ENCODE results near the gene LHX4.

The LHX4 gene

GRCh38 chr1:180277476-180278193 lies 47.6 kb downstream of the LHX4 start:
- in situ Hi-C loops (cut with HindIII; ENCODE audit: low pct_ligation_motif_present, low pct_unique_long_range_greater_than_20kb, low sequenced_read_pairs) = no loop called here

GRCh38 chr1:180278194-180278515 lies 48.1 kb downstream of the LHX4 start:
- in situ Hi-C loops (cut with HindIII; ENCODE audit: low pct_ligation_motif_present, low pct_unique_long_range_greater_than_20kb, low sequenced_read_pairs) = no loop called here
- no peak for DNase-seq

More at GRCh38 chr1:180277476-180278193, 47.6 kb downstream of the LHX4 start:
- DNase-seq = no peak

GRCh38 chr1:180278596-180279395 lies 48.7 kb downstream of the LHX4 start:
- in situ Hi-C loops (cut with HindIII; ENCODE audit: low pct_ligation_motif_present, low pct_unique_long_range_greater_than_20kb, low sequenced_read_pairs) = no loop called here

GRCh38 chr1:180279651-180280050 lies 49.6 kb downstream of the LHX4 start:
- in situ Hi-C loops (cut with HindIII; ENCODE audit: low pct_ligation_motif_present, low pct_unique_long_range_greater_than_20kb, low sequenced_read_pairs) = no loop called here
- DNase-seq = no peak

More at GRCh38 chr1:180278596-180279395, 48.7 kb downstream of the LHX4 start:
- no peak for DNase-seq

GRCh38 chr1:180280617-180281016 lies 50.6 kb downstream of the LHX4 start:
- DNase-seq = no peak
- in situ Hi-C loops (cut with HindIII; ENCODE audit: low pct_ligation_motif_present, low pct_unique_long_range_greater_than_20kb, low sequenced_read_pairs) = no loop called here

GRCh38 chr1:180281490-180281889 lies 51.4 kb downstream of the LHX4 start:
- in situ Hi-C loops (cut with HindIII; ENCODE audit: low pct_ligation_motif_present, low pct_unique_long_range_greater_than_20kb, low sequenced_read_pairs) = no loop called here
- no peak for DNase-seq

GRCh38 chr1:180282401-180283044 lies 52.5 kb downstream of the LHX4 start:
- in situ Hi-C loops (cut with HindIII; ENCODE audit: low pct_ligation_motif_present, low pct_unique_long_range_greater_than_20kb, low sequenced_read_pairs) = no loop called here
- DNase-seq = no peak

GRCh38 chr1:180283098-180283497 lies 53.0 kb downstream of the LHX4 start:
- no peak for DNase-seq
- in situ Hi-C loops (cut with HindIII; ENCODE audit: low pct_ligation_motif_present, low pct_unique_long_range_greater_than_20kb, low sequenced_read_pairs) = no loop called here

GRCh38 chr1:180286417-180286816 lies 56.4 kb downstream of the LHX4 start:
- DNase-seq = no peak
- in situ Hi-C loops (cut with HindIII; ENCODE audit: low pct_ligation_motif_present, low pct_unique_long_range_greater_than_20kb, low sequenced_read_pairs) = no loop called here

- no peak for DNase-seq
- in situ Hi-C loops (cut with HindIII; ENCODE audit: low pct_ligation_motif_present, low pct_unique_long_range_greater_than_20kb, low sequenced_read_pairs) = no loop called here
Measured at GRCh38 chr1:180287988-180288705, 58.1 kb downstream of the LHX4 start.

GRCh38 chr1:180288940-180289339 lies 58.9 kb downstream of the LHX4 start:
- in situ Hi-C loops (cut with HindIII; ENCODE audit: low pct_ligation_motif_present, low pct_unique_long_range_greater_than_20kb, low sequenced_read_pairs) = no loop called here
- no peak for DNase-seq

- in situ Hi-C loops (cut with HindIII; ENCODE audit: low pct_ligation_motif_present, low pct_unique_long_range_greater_than_20kb, low sequenced_read_pairs) = no loop called here
- no peak for DNase-seq
Measured at GRCh38 chr1:180290265-180291001, 60.4 kb downstream of the LHX4 start.

GRCh38 chr1:180291004-180291403 lies 60.9 kb downstream of the LHX4 start:
- in situ Hi-C loops (cut with HindIII; ENCODE audit: low pct_ligation_motif_present, low pct_unique_long_range_greater_than_20kb, low sequenced_read_pairs) = no loop called here
- DNase-seq = peak; percentile 35

GRCh38 chr1:180294711-180295110 lies 64.6 kb downstream of the LHX4 start:
- in situ Hi-C loops (cut with HindIII; ENCODE audit: low pct_ligation_motif_present, low pct_unique_long_range_greater_than_20kb, low sequenced_read_pairs) = no loop called here
- no peak for DNase-seq

GRCh38 chr1:180295999-180296398 lies 65.9 kb downstream of the LHX4 start:
- no peak for DNase-seq
- in situ Hi-C loops (cut with HindIII; ENCODE audit: low pct_ligation_motif_present, low pct_unique_long_range_greater_than_20kb, low sequenced_read_pairs) = no loop called here

GRCh38 chr1:180299479-180300221 lies 69.6 kb downstream of the LHX4 start:
- in situ Hi-C loops (cut with HindIII; ENCODE audit: low pct_ligation_motif_present, low pct_unique_long_range_greater_than_20kb, low sequenced_read_pairs) = no loop called here
- DNase-seq = no peak

GRCh38 chr1:180301135-180301742 lies 71.2 kb downstream of the LHX4 start:
- in situ Hi-C loops (cut with HindIII; ENCODE audit: low pct_ligation_motif_present, low pct_unique_long_range_greater_than_20kb, low sequenced_read_pairs) = no loop called here
- no peak for DNase-seq

All from ACHN (cell line).